Gastroesophageal sphincter (tissue), 3 donors: ENCODE results near the gene GLRA2.

Source experiments
- POLR2A ChIP-seq, 2 donors: fragments of 450-650 bp; IDR thresholded peaks; one replicate each; pipeline ENCODE4 v1.6.1; 2017; ENCODE audit warnings: antibody characterized with exemption in 2 of 2, mild to moderate bottlenecking in 2 of 2, moderate library complexity in 1 of 2
- POLR2AphosphoS5 ChIP-seq: sonication (generic); formaldehyde crosslinking; IDR thresholded peaks from one replicate; pipeline ENCODE4 v1.6.1; 2017; ENCODE audit warnings: antibody characterized with exemption
- TF ChIP-seq, protein P1 (sequence below), 4 experiments: fragments of 200-600 bp in 2 of 4; fragments of 450-650 bp in 2 of 4; sonication (generic) in 1 of 4; IDR thresholded peaks; one replicate each; pipeline ENCODE4 v1.5.1; 2017 to 2019; ENCODE audit warnings: antibody characterized with exemption in 4 of 4, mild to moderate bottlenecking in 2 of 4, moderate library complexity in 2 of 4

DNA sequence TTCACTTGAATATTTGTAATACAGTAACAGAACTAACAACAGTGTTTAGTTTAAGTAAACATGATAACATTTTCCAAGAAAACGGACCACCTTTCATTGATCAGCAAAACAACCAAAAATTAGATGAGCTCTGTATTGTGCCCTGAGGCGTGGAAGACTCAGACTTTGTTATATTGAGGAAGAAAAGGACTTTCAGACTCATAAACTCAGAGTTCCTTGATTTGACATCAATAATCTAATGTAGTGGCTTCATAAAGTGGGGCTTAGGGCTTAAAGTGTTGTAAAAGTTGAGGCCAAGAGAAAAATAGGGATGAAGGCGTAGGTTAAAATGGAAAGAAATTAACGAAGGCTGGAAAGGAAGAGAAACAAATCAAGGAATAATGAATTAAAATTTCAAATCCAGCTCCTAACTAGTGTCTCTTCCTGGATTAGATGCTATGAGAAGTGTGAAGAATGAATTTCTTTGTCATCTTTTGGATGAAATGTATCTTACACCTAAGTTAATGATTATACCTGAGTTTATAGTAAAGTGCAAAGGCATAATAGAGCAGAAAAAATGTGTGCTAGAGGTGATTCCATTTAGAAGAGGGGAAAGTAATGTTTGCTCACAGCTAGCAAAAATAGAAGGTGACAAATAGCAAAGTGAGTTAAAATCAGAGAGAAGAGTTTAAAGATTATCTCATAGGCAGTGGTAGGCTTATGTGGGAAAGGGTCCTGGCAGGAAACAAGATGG is 19.8 kb upstream of the GLRA2 start:
- TF ChIP-seq POLR2A (IDR thresholded peaks at IDR 0.05), result no peak
- TF ChIP-seq, protein P1, sequence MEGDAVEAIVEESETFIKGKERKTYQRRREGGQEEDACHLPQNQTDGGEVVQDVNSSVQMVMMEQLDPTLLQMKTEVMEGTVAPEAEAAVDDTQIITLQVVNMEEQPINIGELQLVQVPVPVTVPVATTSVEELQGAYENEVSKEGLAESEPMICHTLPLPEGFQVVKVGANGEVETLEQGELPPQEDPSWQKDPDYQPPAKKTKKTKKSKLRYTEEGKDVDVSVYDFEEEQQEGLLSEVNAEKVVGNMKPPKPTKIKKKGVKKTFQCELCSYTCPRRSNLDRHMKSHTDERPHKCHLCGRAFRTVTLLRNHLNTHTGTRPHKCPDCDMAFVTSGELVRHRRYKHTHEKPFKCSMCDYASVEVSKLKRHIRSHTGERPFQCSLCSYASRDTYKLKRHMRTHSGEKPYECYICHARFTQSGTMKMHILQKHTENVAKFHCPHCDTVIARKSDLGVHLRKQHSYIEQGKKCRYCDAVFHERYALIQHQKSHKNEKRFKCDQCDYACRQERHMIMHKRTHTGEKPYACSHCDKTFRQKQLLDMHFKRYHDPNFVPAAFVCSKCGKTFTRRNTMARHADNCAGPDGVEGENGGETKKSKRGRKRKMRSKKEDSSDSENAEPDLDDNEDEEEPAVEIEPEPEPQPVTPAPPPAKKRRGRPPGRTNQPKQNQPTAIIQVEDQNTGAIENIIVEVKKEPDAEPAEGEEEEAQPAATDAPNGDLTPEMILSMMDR (IDR thresholded peaks at IDR 0.05), result no peak
- no peak for TF ChIP-seq POLR2AphosphoS5
